GM21528 (cell line): Measurements from ENCODE around the gene DIP2C.

ENCODE experiments used
- ATAC-seq: cut with Tn5 transposase; IDR thresholded peaks from one replicate; pipeline ENCODE4 v1.9.1; 2021; ENCODE audit warnings: mild to moderate bottlenecking, moderate library complexity; ENCODE audit not compliant: unreplicated experiment, low FRiP score

Gene DIP2C

DNA sequence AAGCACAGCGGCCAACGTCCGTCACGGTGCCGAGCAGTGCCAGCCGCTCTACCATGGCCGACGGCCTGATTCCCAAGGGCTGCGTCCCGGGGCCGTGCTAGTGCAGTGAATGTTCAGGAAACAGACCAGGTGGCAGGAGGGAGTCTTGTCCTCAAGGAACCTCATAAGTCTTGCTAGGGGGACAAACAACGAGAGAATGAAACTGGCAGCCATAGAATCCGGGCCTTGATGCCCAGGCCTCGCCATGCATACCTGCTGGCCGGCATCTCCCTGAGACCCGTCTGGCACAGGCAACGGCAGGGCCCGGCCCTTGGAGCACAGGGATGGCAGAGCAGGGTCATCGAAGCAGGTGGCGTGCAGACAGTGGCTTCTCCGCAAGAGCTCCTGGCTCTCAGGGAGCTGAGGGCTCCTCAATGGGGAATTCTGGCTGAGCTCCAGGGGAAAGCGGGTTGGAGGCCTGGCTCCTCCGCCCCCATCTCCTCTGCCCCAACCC, 58.8 kb downstream of the DIP2C start:
- no peak for ATAC-seq

DNA sequence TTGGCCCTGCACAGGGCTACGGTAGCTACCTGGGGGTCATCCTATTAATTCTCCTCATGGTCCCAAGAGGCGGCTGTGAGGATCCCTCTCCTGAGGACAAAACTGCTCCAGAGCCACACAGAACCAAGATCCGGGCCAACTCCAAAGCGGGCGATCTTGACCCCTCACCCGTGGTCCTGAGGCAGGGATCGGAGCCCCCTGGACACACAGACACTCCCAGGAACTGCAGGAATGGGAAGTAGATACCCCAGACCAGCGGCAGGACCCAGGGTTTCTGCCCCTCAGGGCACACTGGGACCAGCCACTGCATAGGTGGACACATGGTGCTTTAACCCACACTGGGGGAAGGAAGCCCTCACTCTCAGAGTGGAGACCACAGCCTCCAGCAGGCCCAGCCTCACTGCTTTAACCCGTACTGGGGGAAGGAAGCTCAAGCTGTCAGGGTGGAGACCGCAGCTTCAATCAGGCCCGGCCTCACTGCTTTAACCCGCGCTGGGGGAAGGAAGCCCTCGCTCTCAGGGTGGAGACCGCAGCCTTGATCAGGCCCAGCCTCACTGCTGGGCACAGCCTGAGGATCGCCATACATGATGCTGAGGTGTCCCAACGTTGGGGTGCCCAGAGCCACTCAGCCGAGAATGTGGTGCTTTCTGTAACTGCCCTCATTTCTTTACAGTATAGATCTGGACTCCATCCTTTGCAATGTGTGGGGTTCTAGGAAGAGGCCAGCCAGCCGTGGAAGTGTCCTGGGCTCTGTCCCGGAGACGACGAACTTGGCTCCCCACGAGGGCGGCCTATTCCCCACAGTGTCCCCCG, 60.1 kb downstream of the DIP2C start:
- ATAC-seq: no peak

DNA sequence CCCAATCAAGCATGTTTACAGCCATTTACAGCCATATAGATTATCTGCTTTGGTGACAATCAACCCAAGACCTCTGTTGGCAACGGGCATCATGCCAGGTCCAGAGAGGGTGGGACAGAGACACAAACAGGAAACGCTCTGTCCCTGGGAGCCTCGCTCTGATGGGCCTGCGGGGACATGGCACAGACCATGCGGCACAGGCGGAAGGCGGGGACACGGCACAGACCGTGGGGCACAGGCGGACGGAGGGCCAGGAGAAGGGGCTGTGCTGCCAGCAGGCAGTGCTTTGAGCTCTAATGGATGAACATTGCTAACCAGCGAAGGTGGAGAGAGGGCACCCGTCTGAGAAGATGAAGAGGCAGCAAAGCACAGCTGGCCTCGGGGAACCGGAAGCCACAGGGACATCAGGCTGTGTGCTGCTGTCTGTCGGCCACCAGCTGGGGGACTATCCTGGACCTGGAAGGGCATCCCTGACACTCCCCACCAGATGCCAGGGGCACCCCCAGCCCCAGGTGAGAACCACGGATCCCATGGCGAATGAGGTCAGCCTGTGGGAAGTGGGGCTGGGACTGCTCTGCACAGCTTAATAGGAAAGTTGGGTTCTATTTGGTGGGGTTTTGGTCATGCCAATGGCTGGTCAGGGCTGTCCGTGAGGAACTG, 61.0 kb downstream of the DIP2C start:
- no peak for ATAC-seq

DNA sequence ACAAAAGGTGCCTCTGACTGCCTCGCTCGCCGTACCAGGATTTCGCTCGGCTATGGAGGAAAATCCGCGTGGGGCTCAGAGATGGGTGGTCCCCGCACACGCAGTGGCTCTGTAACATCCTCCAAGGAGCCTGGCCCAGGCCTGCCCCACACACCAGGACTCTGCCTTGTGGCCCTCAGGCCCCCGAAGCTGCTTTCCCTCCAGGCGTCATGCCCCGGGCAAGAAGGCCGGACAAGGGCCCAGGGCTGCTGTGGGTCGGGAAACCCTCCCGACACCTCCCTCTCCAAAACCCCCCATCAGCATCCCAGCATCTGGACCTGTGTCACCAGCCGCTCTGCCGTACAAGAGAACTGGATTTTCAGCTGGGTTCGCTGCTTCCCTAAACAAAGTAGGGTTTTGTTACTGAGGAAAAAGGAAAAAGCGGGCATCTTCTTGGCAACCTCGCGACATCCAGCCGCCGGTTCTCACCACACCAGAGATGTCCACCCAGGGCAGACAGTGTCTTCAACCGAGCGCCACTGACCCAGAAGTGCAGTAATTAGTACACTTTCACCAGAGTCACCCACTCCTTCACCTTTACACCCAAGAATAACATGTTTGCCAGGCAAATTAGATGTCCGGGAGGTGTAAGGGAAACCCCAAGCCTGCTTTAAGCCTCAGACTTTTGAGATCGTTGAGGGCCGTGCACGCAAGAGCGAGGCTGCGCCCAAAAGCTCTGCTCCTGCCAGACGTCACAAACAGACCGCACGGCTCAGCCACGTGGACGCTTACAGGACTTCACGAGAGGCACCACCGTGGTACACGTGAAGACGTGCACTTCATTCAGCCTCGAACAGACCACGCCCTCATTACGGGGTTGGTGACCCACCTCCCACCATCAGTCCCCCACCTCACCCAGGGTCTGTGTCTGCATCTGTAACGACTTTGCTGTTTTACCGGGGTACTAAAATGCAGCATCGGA, 62.2 kb downstream of the DIP2C start:
- no peak for ATAC-seq

DNA sequence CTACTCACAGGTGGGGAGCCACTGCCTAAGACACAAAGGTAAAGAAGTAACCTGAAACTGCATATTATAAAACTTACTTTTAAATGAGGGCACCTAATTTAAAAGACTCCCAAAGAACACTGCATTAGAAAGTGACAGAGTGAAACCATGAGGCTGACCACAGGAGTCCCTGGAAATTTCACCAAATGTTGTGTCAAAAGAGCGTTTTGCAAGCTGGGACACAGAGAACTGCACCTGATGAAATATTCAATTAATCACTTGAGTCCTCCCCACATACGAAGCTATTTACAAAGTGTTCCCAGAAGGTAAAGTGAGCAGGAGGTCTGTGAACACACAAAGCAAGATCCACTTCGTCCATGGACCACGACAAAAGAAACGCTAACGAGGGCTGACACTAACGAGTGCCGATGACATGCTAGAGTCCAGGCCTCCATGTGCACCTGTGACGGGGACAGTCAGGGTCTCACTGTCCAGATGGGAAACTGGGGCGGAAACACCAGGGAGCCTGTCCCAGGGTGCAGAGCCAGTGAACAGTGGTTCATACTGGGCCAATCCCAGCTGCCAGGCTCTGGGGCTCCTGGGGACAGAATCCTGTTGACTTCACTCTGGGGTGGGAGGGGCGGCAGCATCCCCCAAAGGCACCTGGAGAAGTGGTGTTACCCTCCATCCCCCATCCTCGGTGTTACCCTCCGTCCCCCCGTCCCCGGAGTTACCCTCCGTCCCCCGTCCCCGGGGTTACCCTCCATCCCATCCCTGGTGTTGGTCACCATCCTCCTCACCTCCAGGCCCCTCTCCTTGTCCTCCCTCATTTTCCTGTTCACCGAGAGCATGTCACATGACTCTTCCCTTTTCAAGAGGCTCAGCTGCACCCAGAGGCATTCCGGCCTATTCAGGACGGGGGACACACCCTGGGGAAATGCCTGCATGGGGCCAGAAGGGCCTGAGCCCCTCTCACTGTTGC, 63.4 kb downstream of the DIP2C start:
- no peak for ATAC-seq

DNA sequence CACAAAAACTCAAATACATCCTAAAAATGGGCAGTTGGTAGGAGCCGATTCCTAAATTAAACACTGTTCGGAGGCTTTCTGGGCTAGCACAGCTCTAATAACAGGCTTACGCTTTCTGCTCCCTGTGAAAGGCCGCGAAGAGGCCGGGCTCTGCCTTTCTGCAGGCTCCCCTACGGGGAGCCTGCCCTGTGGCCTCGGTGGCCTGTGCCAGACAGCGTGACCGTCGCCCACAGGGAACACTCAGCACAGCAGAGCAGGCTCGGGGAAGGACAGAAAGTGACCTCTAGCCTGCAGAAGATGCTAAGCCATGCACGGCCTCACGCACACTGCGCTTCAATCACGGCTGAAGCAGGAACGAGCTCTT, 64.2 kb downstream of the DIP2C start:
- no peak for ATAC-seq

DNA sequence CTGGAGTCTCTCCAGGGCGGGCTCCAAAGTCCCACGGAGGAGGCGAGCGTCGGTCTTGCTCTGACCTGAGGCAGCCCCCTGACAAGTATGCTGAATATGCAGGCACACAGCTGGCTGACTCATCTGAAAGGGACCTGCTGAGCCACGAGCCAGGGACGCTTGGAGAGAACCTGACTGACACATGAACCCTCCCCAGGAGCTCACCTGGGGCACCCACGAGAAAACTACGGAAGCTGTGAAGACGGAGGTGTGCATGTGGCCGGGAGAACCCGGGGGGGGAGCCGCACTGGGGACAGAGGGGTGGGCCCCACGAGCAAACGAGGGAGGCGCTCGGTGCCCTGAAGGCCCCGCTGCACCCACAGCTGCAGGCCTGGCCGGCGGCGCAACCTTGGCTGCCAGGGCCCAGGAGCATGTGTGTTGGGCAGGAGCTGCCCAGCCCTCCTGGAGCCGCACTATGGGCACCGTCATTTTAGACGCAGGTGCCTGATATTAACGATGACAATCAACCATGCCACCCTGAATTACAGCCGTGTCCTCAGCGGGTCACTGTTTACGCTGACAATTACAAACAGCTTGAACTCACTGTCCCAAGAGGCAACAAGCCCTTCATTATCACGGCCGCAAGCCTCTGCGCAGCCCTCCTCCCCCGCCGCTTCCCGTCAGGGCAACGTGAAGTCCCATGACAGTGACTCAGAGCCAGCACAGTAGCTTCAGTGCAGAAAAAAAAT, 64.7 kb downstream of the DIP2C start:
- ATAC-seq: no peak

DNA sequence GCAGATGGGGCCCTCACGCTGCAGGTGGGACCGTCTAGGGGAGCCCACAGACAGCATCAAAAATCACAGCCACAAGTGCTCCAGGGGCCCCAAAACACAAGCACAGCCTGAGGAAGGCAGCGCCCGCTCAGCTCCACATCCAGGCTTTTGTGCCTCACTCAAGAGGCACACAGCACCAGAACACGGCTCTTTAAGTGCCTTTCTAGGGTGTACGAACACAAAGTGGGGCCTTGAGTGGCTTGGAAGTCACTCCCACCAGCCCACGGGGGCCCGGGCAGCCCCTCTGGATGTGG, 65.2 kb downstream of the DIP2C start:
- ATAC-seq: no peak

DNA sequence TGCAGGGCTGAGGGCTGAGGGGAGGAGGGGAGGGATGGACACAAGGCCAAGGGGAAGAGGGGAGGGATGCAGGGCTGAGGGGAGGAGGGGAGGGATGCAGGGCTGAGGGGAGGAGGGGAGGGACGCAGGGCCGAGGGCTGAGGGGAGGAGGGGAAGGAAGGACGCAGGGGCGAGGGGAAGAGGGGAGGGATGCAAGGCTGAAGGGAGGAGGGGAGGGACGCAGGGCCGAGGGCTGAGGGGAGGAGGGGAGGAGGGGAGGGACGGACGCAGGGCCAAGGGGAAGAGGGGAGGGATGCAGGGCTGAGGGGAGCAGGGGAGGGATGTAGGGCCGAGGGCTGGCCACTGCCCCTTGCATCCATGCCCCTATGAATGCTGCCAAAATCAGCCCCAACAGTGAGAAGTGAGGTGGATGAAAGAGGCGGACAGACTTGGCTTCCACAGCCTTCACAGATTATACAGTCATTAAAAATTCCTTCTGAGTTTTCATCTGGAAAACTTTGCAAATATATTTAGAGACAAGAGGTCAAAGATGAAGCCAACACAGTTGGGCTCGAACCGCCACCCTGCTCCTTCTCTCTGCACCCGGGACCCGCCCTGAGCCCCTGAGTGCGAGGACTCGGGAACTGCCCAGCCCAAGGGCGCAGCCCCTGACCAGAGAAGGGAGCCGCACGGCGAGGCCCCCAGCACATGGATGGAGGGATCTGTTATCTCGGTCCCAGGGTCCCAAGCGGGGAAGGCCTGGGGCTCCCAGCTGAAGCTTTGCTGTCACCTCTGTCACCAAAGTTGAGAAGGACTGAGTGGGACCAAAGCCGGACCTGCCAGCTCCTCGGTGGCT, 65.8 kb downstream of the DIP2C start:
- ATAC-seq: no peak

DNA sequence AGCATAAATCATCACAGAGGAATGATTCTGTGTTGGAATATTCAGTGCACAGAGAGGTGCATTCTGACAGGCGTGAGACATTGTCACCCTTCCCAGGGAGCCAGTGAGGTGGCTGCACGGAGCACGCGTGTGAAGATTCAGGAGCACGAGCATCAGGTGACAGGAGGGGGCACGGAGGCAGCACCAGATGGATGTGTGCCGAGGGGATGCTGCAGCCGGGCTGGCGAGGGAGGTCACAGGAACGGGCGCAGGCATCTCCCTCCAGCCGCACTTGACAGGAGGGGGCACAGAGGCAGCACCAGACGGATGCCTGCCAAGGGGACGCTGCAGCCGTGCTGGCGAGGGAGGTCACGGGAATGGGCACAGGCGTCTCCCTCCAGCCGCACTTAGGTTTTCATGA, 66.5 kb downstream of the DIP2C start:
- no peak for ATAC-seq

DNA sequence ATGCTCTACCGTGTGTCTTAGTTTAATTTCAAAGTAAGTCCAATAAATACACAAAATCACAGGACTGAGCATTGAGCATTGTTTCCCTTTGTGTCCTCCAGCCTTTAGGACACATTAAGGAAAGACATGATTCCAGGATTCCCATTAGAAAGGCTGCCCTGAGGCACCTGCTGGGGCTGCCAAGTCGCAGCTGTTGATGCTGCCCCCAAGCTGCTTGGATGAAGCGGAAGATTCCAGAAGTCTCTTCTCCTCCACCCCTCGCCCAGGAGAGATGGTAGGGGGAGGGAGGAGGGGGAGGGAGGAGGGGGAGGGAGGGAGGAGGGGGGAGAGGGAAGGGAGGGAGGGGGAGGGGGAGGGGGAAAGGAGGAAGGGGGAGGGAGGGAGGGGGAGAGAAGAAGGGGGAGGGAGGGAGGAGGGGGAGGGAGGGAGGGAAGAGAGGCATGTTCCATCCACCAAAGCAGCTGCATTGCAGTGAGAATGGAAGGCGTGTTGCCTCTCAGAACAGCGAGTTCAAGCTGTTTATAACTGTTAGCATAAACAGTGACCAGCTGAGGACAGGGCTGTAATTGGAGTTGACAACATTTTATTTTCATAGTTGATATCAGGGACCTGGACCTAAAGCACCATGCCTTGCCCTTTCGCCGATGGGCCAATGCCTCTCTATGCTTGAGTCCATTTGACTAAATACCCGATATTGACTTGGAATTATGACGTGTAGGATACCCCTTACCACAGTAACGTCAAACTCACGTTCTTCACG, 67.3 kb downstream of the DIP2C start:
- no peak for ATAC-seq

DNA sequence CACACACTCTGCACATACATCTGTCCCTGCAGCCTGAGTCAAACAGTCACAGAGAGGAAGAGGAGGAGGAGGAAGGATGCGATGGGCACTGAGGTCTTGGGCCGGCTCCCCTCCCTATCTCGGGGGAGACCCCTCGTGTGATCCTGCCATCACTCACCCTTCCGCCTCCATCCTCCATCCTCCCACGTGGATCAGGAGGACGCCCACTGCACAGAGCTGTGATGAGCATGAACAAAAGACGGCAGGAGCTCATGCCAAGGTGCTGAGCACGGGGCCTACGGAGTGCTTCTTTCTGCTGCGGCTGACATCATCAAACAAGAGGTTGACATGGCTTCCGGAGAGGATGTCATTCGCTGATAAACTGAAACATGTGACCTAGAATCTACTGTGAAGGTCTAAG, 68.0 kb downstream of the DIP2C start:
- ATAC-seq: no peak

DNA sequence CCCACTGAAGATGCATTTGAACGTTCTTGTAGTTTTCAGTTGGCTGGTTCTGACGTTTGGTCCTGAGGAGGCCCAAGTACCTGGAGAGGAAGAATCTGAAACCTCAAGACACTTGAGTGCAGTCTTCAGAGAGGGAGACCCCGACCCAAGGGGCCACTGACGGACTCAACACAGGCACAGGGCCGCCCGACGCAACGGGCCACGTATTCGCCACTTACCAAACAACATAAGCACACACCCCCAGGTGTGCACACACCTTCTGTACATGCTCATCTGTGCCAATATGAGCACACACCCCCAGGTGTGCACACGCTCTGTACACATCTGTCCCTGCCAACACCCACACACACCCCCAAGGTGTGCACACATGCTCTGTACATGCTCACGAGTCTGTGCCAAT, 68.5 kb downstream of the DIP2C start:
- ATAC-seq: no peak

DNA sequence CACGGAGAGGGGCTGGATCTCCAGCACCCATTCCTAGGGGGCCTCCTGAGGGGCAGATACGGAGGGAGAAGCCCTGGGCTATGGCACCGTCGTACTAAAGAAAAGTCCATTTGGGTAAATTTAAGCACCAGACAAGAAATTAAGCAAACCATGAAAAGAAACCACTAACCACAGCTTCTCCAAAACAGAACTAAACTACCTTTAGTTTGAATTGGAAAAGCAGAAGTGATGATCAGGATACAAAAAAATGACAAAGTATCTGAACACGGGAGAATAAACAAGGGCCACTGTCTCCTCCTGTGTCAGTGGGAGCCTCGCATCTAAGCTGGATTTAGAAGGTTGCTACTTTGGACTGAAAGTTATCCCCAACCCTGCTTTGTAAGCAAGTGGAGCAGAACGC, 69.1 kb downstream of the DIP2C start:
- no peak for ATAC-seq

DNA sequence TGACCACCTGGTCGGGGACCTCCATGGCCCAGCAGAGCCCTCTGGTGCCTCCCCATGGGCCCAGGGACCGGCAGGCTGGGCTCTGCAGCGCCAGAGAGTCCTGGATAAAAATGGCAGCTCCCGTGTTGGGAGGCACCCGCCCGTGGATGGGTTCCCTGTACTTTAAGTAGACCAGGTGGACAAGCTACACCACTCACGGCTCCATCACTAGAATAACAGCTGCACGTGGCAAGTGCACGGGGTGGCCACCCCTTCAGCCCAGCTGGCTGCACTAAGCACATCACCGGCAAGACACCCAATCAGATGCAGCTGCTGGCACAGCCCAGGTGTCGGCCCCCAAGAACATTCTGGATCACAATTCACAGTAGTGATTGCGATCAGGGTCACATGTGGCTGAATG, 69.8 kb downstream of the DIP2C start:
- no peak for ATAC-seq

DNA sequence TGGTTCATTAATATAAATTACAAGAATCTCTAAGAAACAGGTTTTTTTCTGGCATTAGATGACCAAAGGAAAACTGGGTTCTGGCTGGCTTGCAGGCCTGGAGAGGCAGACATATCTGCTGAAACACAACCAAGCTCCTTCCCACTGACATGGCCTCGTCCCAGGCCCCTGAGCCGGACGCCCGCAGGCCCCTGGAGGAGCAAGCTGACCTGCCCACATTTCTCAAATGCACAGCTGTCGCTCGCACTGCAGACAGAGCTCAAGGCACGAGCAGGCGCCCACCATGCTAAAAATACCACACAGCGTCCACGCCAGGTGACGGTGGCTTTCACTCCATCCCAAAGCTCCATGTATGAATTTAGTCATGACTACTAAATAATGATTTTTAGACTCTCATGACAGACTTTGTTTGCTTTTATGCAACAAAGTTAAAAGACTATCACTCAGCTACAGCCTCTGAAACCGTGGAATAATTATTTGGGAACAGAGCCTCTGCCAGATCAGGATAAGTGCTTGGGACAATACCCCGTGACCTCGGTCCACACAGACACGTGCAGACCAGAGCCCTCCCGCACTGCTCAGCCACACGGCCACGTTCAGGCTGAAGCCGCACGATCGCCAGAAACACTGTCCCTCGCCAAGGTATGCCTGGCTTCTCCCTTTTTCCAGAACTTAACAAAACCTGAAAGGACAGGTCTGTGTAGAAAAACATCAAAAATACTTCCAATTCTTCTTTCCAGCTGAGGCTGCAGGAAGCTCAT, 71.1 kb downstream of the DIP2C start:
- ATAC-seq: no peak

DNA sequence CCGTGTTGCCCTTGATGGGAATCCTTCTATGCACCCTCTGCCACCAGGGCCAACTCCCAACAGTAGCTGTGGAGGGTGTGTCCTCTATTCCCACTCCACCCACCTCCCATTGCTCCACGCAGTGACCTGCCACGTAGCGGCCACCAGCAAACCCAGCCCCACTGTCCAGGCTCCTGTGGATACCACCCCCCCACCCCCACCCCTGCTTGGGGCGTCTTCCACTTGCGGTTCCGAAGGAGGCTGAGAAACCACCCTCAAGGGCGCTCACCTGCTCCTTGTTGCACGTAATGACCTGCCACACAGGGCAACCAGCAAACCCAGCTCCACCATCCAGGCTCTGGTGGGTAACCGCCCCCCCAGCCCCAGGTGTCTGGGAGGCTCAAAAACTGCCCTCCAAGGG, 72.0 kb downstream of the DIP2C start:
- no peak for ATAC-seq
